HL-60 (cell line): Measurements from ENCODE around the gene ARRB2.

Experiments
- POLR2AphosphoS5 ChIP-seq: IDR thresholded peaks from 2 replicates; pipeline ENCODE4 v1.6.1; 2012; ENCODE audit warnings: low read depth
- TF ChIP-seq, protein P1 (sequence below): IDR thresholded peaks from 2 replicates; pipeline ENCODE4 v1.6.1; 2012; ENCODE audit warnings: low read depth; ENCODE audit not compliant: insufficient replicate concordance
- TF ChIP-seq, protein P2 (sequence below): IDR thresholded peaks from one replicate; pipeline ENCODE4 v1.5.1; 2011; ENCODE audit warnings: low read length, control low read depth, inconsistent platforms; ENCODE audit not compliant: insufficient read depth

DNA sequence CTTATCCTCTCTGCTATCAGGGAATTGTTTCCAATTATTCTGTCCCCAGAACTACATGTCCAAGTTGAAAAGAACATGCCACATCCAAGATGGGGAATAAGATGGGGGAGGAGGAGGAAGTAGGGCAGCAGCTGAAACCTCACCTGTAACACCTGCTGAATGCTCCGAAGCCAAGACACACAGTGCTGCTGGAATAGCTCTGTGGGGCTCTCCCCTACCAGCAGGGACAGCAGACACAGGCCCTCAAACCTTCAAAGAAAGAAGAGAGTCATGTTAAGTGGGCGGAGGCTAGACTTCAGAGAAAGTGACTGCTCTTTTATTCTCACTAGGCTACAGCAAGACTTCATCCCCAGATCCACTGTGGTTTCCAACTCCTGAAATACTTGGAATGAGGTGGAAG, 19.7 kb upstream of the ARRB2 start:
- TF ChIP-seq, protein P1, sequence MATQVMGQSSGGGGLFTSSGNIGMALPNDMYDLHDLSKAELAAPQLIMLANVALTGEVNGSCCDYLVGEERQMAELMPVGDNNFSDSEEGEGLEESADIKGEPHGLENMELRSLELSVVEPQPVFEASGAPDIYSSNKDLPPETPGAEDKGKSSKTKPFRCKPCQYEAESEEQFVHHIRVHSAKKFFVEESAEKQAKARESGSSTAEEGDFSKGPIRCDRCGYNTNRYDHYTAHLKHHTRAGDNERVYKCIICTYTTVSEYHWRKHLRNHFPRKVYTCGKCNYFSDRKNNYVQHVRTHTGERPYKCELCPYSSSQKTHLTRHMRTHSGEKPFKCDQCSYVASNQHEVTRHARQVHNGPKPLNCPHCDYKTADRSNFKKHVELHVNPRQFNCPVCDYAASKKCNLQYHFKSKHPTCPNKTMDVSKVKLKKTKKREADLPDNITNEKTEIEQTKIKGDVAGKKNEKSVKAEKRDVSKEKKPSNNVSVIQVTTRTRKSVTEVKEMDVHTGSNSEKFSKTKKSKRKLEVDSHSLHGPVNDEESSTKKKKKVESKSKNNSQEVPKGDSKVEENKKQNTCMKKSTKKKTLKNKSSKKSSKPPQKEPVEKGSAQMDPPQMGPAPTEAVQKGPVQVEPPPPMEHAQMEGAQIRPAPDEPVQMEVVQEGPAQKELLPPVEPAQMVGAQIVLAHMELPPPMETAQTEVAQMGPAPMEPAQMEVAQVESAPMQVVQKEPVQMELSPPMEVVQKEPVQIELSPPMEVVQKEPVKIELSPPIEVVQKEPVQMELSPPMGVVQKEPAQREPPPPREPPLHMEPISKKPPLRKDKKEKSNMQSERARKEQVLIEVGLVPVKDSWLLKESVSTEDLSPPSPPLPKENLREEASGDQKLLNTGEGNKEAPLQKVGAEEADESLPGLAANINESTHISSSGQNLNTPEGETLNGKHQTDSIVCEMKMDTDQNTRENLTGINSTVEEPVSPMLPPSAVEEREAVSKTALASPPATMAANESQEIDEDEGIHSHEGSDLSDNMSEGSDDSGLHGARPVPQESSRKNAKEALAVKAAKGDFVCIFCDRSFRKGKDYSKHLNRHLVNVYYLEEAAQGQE, result no peak
- TF ChIP-seq, protein P2, sequence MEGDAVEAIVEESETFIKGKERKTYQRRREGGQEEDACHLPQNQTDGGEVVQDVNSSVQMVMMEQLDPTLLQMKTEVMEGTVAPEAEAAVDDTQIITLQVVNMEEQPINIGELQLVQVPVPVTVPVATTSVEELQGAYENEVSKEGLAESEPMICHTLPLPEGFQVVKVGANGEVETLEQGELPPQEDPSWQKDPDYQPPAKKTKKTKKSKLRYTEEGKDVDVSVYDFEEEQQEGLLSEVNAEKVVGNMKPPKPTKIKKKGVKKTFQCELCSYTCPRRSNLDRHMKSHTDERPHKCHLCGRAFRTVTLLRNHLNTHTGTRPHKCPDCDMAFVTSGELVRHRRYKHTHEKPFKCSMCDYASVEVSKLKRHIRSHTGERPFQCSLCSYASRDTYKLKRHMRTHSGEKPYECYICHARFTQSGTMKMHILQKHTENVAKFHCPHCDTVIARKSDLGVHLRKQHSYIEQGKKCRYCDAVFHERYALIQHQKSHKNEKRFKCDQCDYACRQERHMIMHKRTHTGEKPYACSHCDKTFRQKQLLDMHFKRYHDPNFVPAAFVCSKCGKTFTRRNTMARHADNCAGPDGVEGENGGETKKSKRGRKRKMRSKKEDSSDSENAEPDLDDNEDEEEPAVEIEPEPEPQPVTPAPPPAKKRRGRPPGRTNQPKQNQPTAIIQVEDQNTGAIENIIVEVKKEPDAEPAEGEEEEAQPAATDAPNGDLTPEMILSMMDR, result no peak
- TF ChIP-seq POLR2AphosphoS5, result no peak
